ENCODE data around the gene LAMC1. TPM values are rescaled to one million over a fixed set of nuclear protein-coding genes. Genes with fewer than 3 reads are reported as not detected.
A peak's percentile ranks its signal among the peaks of the same experiment; 100 is the strongest.

Gene LAMC1
- total and polyA plus RNA-seq, 4 donors, result 20.8 to 247 (median 154) TPM

GRCh38 chr1:183033205-183033604 is 10.0 kb downstream of the LAMC1 start:
- intact Hi-C loops (cut with DNase I), result no loop called here
- Histone ChIP-seq H3K27me3 (ENCODE audit: control insufficient read depth in 1 of 2, insufficient read depth in 2 of 2, low read length in 1 of 2) (no peaks in the 10 kb centered on the region), H3K4me3 (ENCODE audit: low read length in 2 of 2) (no peak overlapping the region), H3K9me3 (ENCODE audit: control insufficient read depth, low read length) (no peaks in the 10 kb centered on the region), H3K4me1 (ENCODE audit: control insufficient read depth in 1 of 2, insufficient read depth in 2 of 2, low read length in 2 of 2) (peaks cover 10 to 13% of the 10 kb centered on the region in 2 donors), H3K36me3 (ENCODE audit: control insufficient read depth in 1 of 2, insufficient read depth in 2 of 2, low read length in 1 of 2) (peaks cover 0 to 2% of the 10 kb centered on the region in 2 donors), H3K27ac (ENCODE audit: low read depth in 1 of 2, low read length in 2 of 2) (no peak overlapping the region)
- DNase-seq (no peak), ATAC-seq (ENCODE audit: low FRiP score) (no peak)
- WGBS, 2 donors, result 85 to 92% methylated on average over 2 of the region's 2 CpGs

- H3K4me3 ChIP-seq (ENCODE audit: low read length in 2 of 2), result no peak overlapping the region
- H3K27ac ChIP-seq (ENCODE audit: low read depth in 1 of 2, low read length in 2 of 2), result no peak overlapping the region
- no peaks in the 10 kb centered on the region for H3K9me3 ChIP-seq (ENCODE audit: control insufficient read depth, low read length)
- intact Hi-C loops (cut with DNase I), result no loop called here
- no peak for ATAC-seq (ENCODE audit: low FRiP score)
- 91 to 94% methylated on average over 3 of the region's 3 CpGs for WGBS, 2 donors
- peaks cover 0 to 2% of the 10 kb centered on the region in 2 donors for H3K36me3 ChIP-seq (ENCODE audit: control insufficient read depth in 1 of 2, insufficient read depth in 2 of 2, low read length in 1 of 2)
- no peaks in the 10 kb centered on the region for H3K27me3 ChIP-seq (ENCODE audit: control insufficient read depth in 1 of 2, insufficient read depth in 2 of 2, low read length in 1 of 2)
- no peak for DNase-seq
- H3K4me1 ChIP-seq (ENCODE audit: control insufficient read depth in 1 of 2, insufficient read depth in 2 of 2, low read length in 2 of 2), result peaks cover 4 to 15% of the 10 kb centered on the region in 2 donors
Measured at GRCh38 chr1:183034682-183035081, 11.5 kb downstream of the LAMC1 start.

- no peak for ATAC-seq (ENCODE audit: low FRiP score)
- H3K4me3 ChIP-seq (ENCODE audit: low read length in 2 of 2), result no peak overlapping the region
- no peak overlapping the region for H3K27ac ChIP-seq (ENCODE audit: low read depth in 1 of 2, low read length in 2 of 2)
- 16 to 17% methylated on average over 4 of the region's 4 CpGs for WGBS, 2 donors
- intact Hi-C loops (cut with DNase I), result no loop called here
- H3K4me1 ChIP-seq (ENCODE audit: control insufficient read depth in 1 of 2, insufficient read depth in 2 of 2, low read length in 2 of 2), result peaks cover 4 to 17% of the 10 kb centered on the region in 2 donors
- DNase-seq, result no peak
- H3K27me3 ChIP-seq (ENCODE audit: control insufficient read depth in 1 of 2, insufficient read depth in 2 of 2, low read length in 1 of 2), result no peaks in the 10 kb centered on the region
- no peaks in the 10 kb centered on the region for H3K36me3 ChIP-seq (ENCODE audit: control insufficient read depth in 1 of 2, insufficient read depth in 2 of 2, low read length in 1 of 2)
- no peaks in the 10 kb centered on the region for H3K9me3 ChIP-seq (ENCODE audit: control insufficient read depth, low read length)
Measured at GRCh38 chr1:183038333-183038866, 15.2 kb downstream of the LAMC1 start.

GRCh38 chr1:183038913-183039312 is 15.7 kb downstream of the LAMC1 start:
- intact Hi-C loops (cut with DNase I), result no loop called here
- H3K36me3 ChIP-seq (ENCODE audit: control insufficient read depth in 1 of 2, insufficient read depth in 2 of 2, low read length in 1 of 2), result no peaks in the 10 kb centered on the region
- no peaks in the 10 kb centered on the region for H3K27me3 ChIP-seq (ENCODE audit: control insufficient read depth in 1 of 2, insufficient read depth in 2 of 2, low read length in 1 of 2)
- no peak overlapping the region for H3K4me3 ChIP-seq (ENCODE audit: low read length in 2 of 2)
- no peak for ATAC-seq (ENCODE audit: low FRiP score)
- H3K4me1 ChIP-seq (ENCODE audit: control insufficient read depth in 1 of 2, insufficient read depth in 2 of 2, low read length in 2 of 2), result peaks cover 4 to 17% of the 10 kb centered on the region in 2 donors
- H3K27ac ChIP-seq (ENCODE audit: low read depth in 1 of 2, low read length in 2 of 2), result no peak overlapping the region
- 94 to 96% methylated on average over 4 of the region's 4 CpGs for WGBS, 2 donors
- no peak for DNase-seq
- H3K9me3 ChIP-seq (ENCODE audit: control insufficient read depth, low read length), result no peaks in the 10 kb centered on the region

- intact Hi-C loops (cut with DNase I), result no loop called here
- 84 to 92% methylated on average over 4 of the region's 4 CpGs for WGBS, 2 donors
- no peak for DNase-seq
- Histone ChIP-seq H3K9me3 (ENCODE audit: control insufficient read depth, low read length) (no peaks in the 10 kb centered on the region), H3K4me1 (ENCODE audit: control insufficient read depth in 1 of 2, insufficient read depth in 2 of 2, low read length in 2 of 2) (peaks cover 4 to 17% of the 10 kb centered on the region in 2 donors), H3K27me3 (ENCODE audit: control insufficient read depth in 1 of 2, insufficient read depth in 2 of 2, low read length in 1 of 2) (no peaks in the 10 kb centered on the region), H3K27ac (ENCODE audit: low read depth in 1 of 2, low read length in 2 of 2) (peak overlapping the region in 1 of 2 donors; percentile 14), H3K4me3 (ENCODE audit: low read length in 2 of 2) (no peak overlapping the region), H3K36me3 (ENCODE audit: control insufficient read depth in 1 of 2, insufficient read depth in 2 of 2, low read length in 1 of 2) (no peaks in the 10 kb centered on the region)
- no peak for ATAC-seq (ENCODE audit: low FRiP score)
Measured at GRCh38 chr1:183039330-183039729, 16.1 kb downstream of the LAMC1 start.

GRCh38 chr1:183039985-183040447 is 16.8 kb downstream of the LAMC1 start:
- peaks cover 3 to 17% of the 10 kb centered on the region in 2 donors for H3K4me1 ChIP-seq (ENCODE audit: control insufficient read depth in 1 of 2, insufficient read depth in 2 of 2, low read length in 2 of 2)
- peak overlapping the region in 1 of 2 donors; percentile 14 for H3K27ac ChIP-seq (ENCODE audit: low read depth in 1 of 2, low read length in 2 of 2)
- H3K4me3 ChIP-seq (ENCODE audit: low read length in 2 of 2), result no peak overlapping the region
- no peaks in the 10 kb centered on the region for H3K9me3 ChIP-seq (ENCODE audit: control insufficient read depth, low read length)
- intact Hi-C loops (cut with DNase I), result loop anchor here in 1 of 2 donors (5.0 kb wide), 1 partner anchor 52 kb away; no protein-coding TSS in a partner anchor
- 35 to 39% methylated on average over 3 of the region's 3 CpGs for WGBS, 2 donors
- H3K27me3 ChIP-seq (ENCODE audit: control insufficient read depth in 1 of 2, insufficient read depth in 2 of 2, low read length in 1 of 2), result no peaks in the 10 kb centered on the region
- DNase-seq (no peak), ATAC-seq (ENCODE audit: low FRiP score) (no peak)
- no peaks in the 10 kb centered on the region for H3K36me3 ChIP-seq (ENCODE audit: control insufficient read depth in 1 of 2, insufficient read depth in 2 of 2, low read length in 1 of 2)

- Histone ChIP-seq H3K4me3 (ENCODE audit: low read length in 2 of 2) (no peak overlapping the region), H3K27ac (ENCODE audit: low read depth in 1 of 2, low read length in 2 of 2) (peak overlapping the region in 1 of 2 donors; percentile 36), H3K9me3 (ENCODE audit: control insufficient read depth, low read length) (no peaks in the 10 kb centered on the region), H3K27me3 (ENCODE audit: control insufficient read depth in 1 of 2, insufficient read depth in 2 of 2, low read length in 1 of 2) (no peaks in the 10 kb centered on the region), H3K36me3 (ENCODE audit: control insufficient read depth in 1 of 2, insufficient read depth in 2 of 2, low read length in 1 of 2) (no peaks in the 10 kb centered on the region), H3K4me1 (ENCODE audit: control insufficient read depth in 1 of 2, insufficient read depth in 2 of 2, low read length in 2 of 2) (peaks cover 2 to 17% of the 10 kb centered on the region in 2 donors)
- no peak for ATAC-seq (ENCODE audit: low FRiP score)
- 44 to 53% methylated on average over 2 of the region's 2 CpGs for WGBS, 2 donors
- intact Hi-C loops (cut with DNase I), result loop anchor here in 1 of 2 donors (5.0 kb wide), 1 partner anchor 52 kb away; no protein-coding TSS in a partner anchor
- DNase-seq, result no peak
Measured at GRCh38 chr1:183040547-183040971, 17.3 kb downstream of the LAMC1 start.

GRCh38 chr1:183043254-183043653 is 20.0 kb downstream of the LAMC1 start:
- H3K9me3 ChIP-seq (ENCODE audit: control insufficient read depth, low read length), result no peaks in the 10 kb centered on the region
- intact Hi-C loops (cut with DNase I), result loop anchor here in 1 of 2 donors (5.0 kb wide), 1 partner anchor 49 kb away; no protein-coding TSS in a partner anchor
- no peaks in the 10 kb centered on the region for H3K27me3 ChIP-seq (ENCODE audit: control insufficient read depth in 1 of 2, insufficient read depth in 2 of 2, low read length in 1 of 2)
- DNase-seq (no peak), ATAC-seq (ENCODE audit: low FRiP score) (no peak)
- H3K4me3 ChIP-seq (ENCODE audit: low read length in 2 of 2), result no peak overlapping the region
- no peaks in the 10 kb centered on the region for H3K36me3 ChIP-seq (ENCODE audit: control insufficient read depth in 1 of 2, insufficient read depth in 2 of 2, low read length in 1 of 2)
- H3K27ac ChIP-seq (ENCODE audit: low read depth in 1 of 2, low read length in 2 of 2), result no peak overlapping the region
- H3K4me1 ChIP-seq (ENCODE audit: control insufficient read depth in 1 of 2, insufficient read depth in 2 of 2, low read length in 2 of 2), result peaks cover 3 to 17% of the 10 kb centered on the region in 2 donors
- 59 to 75% methylated on average over 3 of the region's 3 CpGs for WGBS, 2 donors
